GM18873 (cell line): ENCODE measurements around the gene FTO.

Experiments
- ATAC-seq: cut with Tn5 transposase; IDR thresholded peaks from one replicate; pipeline ENCODE4 v1.9.1; 2021; ENCODE audit warnings: mild to moderate bottlenecking, moderate library complexity, moderate number of reproducible peaks; ENCODE audit not compliant: unreplicated experiment, low FRiP score

The FTO gene

DNA sequence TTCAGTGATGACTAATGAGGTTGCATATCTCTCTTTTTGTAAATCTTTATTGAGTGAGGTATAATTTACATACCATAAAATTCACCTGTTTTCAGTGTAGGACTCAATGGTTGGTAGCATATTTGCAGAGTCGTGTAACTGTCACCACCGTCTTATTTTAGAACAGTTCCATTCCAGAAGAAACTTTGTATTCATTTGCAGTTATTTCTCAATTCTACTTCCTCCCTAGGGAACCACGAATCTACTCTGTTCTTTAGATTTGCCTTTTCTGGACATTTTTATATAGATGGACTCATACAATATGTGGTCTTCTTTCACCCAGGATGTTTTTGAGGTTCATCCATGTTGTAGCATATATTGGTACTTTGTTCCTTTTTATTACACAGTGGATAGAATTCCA, 3.7 kb downstream of the FTO start:
- ATAC-seq: no peak

DNA sequence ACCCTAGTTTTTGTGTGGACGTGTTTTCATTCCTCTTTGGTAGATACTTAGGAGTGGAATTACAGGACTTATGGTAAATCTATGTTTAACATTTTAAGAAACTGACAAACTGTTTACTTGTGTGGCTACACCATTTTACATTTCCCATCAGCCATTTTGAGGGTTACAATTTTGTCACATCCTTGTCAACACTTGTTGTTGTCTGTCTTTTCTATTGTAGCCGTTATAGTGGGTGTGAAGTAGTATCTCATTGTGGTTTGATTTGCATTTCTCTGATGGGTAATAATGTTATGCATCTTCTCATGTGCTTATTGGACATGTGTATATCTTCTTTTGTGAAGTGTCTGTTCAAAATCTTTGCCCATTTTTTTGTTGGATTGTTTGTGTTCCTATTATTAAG, 4.5 kb downstream of the FTO start:
- ATAC-seq: no peak

DNA sequence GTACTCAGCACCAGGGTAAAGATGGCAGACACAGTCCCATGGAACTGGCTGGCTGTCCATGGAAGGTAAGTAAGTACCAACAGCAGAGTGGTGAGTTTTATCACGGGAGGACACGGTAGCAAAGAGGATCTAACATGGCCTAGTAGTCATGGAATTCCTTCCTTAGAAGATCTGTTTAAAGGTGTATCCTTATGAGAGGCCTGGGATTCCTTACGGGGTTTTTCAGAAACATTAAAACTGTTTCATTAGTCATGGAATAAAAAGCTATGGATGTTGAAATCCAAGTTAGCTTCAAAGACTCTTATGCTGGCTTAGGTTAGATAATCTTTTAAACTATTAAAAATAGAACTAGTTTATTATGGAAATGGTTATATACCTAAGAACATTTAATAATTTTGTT, 7.4 kb downstream of the FTO start:
- no peak for ATAC-seq

DNA sequence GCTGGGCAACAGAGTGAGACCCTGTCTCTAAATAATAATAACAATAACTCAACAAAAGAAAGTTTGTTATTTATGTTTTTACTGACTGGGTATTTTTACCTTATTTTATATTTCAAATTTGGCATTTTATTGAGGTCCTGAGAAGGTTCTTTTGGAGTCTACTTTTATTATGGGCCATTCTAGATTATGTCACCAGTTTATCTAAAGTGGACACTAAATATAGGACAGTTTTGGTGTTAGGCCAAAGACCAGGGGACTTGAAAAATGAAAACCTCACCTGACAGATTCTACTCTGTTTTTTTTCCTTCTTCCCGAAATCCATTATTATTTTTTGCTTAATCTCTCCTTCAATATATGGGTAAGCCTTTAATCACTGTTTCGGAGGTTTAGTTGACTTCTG, 8.1 kb downstream of the FTO start:
- ATAC-seq: no peak

DNA sequence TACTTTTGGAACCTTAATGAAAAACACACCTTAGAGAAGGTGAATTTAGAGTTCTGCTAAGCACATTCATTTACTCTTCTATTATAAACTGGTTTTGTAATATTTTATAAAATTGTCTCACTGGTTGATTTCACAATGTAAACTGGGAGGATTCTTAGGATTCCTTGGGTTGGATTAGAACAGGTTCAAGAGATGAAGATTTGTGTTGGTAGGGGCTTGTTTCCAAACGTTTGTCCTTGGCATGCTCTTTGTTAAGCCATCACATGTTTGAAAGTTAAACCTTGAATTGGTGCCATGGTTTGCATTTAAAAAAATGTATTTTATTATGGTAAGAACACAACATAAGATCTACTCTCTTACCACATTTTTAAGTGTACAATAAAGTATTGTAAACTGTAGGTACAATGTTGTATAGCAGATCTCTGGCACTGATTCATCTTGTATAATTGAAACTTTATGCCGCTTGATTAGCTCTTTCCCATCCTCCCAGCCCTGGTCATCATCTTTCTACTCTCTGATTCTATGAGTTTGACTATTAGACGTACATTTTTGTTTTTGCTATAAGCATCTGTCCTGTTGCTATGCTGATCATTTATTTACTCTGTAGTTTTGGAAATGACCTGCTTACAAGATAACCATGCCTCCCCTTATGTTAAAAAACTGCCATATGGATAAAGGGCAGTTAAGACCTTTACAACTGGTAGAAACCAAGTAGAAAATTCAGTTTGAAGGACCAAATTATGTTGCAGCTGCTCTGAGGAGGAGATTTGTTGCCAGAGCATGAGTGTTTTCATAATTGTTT, 9.6 kb downstream of the FTO start:
- ATAC-seq: no peak

DNA sequence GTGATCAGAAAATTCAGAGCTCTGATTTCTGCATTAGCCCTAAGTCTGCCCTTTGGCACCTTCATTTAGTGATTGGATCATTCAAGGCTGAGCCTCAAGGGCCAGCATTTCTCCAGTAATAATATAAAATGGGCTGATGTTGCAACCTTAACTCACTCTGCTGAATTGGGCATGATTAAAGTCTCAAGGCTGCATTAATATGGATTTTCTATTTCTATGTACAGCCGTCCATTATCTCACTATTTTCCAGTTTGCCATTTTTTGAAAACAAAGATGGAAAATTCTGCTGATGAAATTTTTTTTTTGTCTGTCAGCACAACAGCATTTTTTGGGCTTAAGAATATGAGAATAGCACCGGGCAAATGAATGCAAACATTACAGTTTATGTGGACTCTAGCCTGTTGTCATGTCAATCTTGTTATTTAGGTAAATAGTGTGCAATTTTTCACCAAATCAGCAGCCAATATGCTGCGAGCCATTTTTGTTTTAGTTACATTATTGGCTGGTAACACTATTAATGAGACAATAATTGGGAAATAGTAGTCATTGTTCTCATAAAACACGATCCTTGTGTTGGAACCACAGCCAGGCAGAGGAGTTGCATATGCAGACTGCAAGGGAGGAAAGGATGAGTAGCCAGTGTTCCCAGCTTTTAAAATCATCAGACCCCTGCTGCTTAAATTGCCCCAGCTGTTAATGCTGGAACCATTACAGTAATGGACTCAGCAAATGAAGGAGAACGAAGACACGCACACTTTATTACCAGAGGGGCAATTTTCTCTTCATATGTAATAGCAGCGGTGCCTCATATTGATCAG, 10.5 kb downstream of the FTO start:
- ATAC-seq: no peak

DNA sequence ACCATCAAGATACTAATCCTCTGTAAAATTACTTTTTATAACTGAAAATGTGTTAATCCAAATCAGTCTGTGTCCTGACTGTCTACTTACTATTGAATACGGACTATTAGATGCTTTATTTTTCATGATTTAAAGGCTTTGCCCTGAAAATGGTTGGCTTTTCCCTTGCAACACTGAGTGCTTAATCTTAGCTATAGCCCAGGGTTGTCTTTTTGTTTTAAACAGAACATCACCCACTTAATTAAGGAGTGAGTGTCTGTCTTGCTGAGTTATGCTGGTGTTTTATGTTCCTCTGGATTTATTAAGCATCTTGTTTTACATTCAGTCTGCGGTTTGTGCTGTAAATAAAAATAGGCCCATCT, 11.0 kb downstream of the FTO start:
- ATAC-seq: no peak

DNA sequence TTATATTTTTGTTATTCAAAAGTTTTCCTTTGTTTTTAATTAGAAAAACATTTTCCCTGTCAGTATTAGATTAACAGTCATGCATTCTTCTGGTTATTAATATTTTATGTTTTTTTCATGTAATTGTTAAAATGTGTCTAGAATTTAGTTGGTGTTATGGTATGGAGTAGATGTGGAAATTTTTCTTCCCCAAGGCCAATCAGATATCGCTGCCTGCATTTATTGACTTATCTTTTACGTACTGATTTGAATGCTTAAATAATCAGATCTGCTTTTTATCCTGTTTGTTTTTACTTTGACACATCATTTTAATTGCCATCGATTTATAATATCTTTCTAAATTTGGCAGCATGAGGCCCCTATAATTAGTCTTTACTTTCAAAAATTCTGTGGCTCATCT, 13.6 kb downstream of the FTO start:
- no peak for ATAC-seq

DNA sequence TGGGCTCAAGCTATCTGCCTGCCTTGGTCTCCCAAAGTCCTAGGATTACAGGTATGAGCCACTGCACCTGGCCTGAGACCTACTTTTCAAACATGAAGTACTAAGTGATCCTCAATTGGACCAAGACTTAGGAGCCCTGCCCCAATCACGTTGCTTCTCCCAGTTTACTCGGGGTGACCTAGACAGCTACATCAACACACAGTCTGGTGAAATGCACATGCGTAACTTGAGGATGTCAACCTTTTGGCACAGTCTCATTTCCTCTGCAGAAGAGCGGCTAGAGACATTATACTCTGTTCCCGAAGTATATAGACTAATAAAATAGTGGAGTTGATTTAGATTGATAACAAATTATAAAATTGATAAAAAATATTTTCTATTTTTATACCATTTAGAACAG, 17.1 kb downstream of the FTO start:
- ATAC-seq: no peak

DNA sequence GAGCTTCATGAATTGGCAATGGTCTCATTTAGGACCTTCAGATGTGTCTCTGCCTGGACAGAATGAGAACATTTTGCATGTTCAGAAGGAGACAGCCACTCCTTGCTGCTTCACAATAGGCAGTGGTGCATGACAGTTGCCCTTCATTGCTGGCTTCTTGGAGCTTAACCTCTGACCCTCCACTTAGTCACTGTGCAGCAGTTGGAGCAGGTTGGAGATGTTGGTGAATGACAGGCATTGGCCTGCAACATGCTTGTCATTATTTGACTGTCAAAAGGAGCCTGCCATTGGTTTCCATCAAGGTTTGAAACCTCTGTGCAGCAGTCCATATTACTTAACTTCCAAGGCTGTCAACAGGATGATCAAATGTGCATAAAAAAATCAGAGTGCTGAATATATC, 22.7 kb downstream of the FTO start:
- no peak for ATAC-seq

DNA sequence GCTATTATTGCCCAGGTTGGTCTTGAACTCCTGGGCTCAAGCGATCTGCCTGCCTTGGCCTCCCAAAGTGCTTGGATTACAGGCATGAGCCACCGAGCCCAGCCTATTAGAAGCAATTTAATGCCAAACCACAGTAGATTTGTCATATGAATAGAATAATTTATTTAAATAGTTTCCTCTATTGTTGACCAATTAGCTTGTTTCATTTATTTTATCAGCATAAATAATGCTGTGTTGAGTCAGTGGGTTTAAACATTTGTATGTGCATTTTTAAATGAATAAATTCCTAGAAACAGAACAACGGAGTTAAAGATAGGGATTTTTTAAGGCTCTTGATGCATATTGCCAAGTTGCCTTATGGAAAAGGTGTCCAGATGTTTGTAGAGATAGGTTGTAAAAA, 26.7 kb downstream of the FTO start:
- ATAC-seq: no peak

DNA sequence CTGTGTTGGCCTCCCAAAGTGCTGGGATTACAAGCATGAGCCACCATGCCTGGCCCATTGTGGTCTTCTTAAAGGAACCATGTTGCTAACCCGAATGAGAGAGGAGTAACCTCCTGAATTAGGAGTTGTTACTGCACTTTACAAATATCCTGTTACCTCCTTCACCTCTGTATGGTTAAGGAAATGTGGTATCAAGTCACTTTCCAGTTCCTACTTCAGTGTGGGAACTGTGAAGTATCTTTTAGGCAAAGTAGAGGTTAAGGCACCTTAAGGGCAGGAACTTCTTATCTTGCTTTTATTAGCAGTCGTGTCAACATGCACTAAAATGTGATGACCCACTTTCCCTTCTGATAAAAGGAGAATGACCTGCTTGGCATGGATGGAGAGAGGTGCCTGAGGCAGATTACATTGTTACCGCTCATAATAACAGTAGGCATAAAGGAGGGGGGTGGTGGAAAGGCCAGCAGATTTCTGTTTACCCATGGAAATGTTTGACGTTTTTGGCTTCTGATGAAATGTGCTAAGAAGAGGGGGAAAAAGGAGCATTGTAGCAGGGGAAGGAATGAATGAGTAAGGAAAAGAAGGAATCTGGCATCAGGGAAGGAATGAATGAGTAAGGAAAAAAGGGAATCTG, 28.5 kb downstream of the FTO start:
- ATAC-seq: no peak

DNA sequence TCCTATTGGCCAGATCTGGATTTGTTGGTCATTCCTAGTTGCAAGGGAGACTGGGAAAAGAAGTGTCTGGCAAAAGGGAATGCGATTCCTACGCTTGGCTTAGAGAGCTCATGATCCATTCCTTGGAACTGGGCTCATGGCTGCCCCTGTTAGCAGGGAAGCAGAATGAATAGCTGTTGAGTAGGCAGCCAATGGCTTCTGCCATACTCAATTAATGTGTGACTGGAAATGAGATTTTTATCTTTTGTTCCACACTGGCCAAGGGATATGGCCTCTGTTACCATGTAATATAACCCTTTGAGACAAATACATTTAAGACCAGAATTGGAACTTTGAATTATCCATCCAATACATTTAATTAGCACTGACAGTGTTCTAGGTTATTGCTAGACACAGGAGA, 31.0 kb downstream of the FTO start:
- no peak for ATAC-seq

DNA sequence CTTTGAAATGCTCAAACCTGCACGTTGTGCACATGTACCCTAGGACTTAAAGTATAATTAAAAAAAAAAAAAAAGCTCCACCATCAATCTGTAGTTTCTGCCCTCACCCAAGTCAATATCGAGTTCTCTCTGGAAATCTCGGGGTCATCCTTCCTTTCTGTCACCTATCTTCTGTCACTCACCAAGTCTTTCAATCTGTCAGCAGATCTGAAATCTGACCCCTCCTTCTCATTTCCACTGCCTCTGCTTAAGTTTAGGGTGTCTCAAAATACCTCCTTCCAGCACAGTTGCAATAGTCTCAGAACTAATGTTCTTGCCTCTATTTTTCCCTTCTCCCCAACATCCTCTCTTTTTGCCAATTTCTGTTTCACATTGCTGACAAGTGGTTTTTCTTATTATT, 32.3 kb downstream of the FTO start:
- no peak for ATAC-seq

DNA sequence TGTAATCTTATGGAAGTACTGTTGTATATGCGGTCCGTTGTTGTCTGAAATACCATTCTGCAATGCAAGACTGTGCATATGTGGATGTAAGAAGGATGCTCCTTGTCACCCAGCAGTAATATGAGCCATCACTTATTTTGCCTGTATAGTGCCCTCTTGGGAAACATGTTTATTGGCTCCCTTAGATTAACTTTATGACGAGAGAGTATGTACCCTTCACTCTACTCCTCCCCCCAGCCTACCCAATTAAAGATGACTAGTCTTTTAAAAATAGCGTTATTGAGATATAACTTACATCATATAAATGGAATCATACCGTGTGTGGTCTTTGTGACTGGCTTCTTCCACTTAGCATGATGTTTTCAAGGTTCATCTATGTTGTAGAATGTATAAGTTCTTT, 33.6 kb downstream of the FTO start:
- no peak for ATAC-seq

DNA sequence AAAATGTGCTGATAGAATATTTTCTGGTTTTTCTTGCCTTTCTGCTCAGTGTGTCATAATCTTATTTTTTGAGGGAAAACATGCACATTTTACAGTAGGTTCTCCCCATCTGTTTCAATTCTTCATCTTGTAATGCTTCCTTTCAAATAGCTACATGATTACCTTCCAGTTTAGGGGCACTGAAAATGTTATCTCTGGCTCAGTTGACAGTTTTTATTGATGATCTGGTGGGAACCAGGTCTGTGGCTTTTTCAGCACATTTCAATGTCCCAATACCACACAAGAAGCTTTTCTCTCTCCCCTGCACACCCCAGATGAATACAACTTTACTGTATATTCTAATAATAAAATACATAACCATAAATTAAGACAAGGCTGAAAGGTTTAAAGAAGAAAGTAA, 36.5 kb downstream of the FTO start:
- ATAC-seq: no peak

DNA sequence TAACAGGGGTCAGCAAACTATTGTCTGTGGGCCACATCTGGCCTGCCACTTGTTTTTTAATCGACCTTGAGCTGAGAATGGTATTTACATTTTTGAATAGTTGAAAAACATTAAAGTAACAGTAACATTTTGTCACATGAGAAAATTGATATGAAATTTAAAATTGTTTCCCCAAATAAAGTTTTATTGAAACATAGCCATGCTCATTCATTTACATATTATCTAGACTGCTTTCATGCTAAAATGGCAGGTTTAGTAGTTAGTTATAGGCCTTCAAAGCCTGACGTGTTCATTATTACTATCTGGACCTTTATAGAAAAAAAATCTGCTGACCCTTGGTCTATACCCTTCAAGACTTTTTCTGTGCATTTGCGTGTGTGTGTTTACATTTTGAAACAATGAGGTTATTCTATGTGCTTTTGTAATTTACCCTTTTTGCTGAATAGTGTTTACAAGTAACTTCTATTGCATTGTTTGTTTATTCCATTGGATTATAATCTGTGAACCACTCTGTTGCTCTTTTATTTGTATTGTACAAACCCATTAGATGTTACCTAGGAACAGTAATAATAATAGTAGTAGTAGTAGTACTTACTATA, 37.1 kb downstream of the FTO start:
- no peak for ATAC-seq

DNA sequence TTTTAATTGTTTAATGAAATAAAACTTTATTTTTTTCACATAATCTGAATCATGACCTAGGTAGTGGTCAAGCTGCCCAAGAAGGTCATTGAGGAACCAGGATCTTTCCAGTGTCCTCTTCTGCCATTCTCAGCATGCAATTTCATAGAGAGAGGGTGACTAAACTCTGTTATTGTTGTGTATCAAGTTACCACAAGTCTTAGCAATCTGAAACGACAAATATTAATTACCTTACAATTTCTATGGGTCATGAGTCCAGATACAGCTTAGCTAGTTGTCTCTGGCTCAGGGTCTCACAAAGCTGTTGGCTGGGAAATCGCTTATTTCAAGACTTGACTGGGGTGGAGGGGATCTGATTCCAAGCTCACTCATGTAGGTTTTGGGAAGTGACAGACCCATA, 37.6 kb downstream of the FTO start:
- no peak for ATAC-seq

DNA sequence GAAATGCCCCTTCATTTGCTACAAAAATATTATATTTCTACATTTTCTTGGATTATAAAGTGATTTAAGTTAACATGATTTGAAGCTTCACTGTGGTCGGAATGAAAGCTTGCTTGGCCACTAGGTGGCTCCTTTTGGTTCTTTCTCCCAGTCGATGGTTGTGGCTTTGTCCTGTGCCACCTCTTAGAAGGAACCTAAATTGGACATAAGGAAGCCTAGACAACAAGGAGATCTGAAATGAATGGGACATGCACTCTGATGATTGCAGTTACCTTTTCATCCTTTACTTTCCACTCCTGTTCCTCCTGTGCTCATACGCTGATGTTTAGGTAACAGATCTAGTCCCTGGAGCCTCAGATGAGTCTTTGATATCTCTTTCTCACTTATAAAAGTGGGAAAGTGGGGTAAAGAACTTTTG, 39.2 kb downstream of the FTO start:
- no peak for ATAC-seq

DNA sequence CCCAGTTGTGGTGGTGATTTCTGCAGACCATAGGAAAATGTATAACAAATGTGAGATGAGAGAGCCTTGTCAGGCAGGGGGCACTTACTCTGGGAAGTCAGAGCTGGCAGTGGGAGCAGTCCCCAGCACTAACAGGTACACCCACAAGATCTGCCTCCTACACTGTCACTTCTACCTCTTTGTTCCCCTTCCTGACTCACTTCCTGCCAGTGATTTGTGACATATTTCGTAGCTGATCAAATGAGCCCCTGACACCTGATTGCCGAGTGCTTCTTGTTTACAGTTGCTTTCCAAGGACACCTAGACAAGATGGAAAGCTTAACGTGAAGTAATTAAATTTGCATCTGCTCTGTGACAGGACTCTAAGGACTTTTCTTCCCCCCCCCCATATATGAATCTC, 40.5 kb downstream of the FTO start:
- no peak for ATAC-seq

DNA sequence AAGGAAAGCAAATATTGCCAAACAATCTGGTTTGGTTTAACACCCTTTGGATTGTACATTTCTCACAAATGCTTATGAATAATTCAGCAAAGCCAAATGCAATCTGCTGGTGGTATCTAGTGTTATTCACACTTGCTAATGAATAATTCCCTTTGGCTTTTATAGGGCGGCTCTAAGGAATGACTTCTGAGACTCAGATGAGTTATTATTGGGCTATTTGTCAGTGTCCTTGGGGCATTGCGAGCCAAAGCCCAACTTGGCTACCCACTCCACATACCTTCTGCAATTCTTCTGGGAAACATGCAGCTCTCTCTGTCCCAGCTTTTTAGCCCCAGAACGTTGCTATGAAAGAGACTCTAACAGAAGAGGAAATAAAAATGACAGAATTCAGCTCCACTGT, 41.1 kb downstream of the FTO start:
- ATAC-seq: no peak
